Activated gamma-delta T cell treated with anti-CD3 and anti-CD28 coated beads, Interleukin-2, amount 50 U/mL, for 16 hours (primary cell): Measurements from ENCODE around the gene SLX9.

ENCODE experiments used
- DNase-seq: peaks from one replicate; pipeline ENCODE4 v3.0.0-alpha.2; 2020; ENCODE audit warnings: low read depth

The SLX9 gene

GRCh38 chr21:44977616-44978340 is 37.9 kb downstream of the SLX9 start:
- no peak for DNase-seq

GRCh38 chr21:44979687-44980561 is 40.1 kb downstream of the SLX9 start:
- DNase-seq, result no peak

DNA sequence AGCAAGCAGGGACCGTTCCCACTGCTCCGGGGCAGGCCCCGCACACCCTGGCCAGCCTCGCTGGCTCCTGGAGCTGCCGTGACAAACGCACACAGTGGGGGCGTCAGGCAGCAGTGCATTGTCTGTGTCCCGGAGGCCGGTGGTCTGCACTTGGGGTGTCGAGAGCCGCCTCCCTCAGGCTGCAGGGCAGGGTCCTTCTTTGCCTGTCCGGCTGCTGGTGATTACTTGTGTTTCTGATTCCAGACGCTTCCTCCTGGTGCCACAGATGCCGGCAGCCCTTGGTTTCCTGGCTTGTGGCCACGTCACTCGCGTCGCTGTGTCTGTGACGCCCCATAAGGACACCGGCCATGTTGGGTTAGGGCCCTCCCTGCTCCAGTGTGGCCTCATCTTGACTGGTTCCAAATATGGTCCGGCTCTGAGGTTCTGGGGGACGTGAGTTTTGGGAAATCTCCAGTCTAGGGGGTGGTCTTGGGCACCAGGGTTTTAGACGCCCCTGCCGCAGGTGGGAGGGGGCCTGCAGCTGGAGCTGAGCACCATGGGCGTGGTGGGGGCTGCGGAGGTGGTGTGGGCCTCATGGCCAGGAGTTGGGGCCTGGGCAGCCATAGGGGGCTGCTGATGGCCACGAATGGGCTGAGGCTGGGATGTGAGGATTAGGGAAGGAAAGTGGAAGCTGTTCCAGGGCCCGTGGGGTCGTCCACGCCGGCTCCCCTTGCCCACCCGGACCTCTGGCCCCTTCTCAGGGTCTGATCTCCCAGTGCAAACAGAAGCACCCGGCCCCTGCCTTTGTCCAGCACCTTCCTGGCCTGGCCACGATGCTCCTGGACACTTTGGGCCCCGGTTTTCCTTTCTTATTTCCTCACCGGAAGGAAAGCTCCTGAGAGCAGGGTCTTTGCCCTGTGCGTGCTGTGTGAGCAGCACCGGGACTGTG is 41.0 kb downstream of the SLX9 start:
- DNase-seq, result no peak

DNA sequence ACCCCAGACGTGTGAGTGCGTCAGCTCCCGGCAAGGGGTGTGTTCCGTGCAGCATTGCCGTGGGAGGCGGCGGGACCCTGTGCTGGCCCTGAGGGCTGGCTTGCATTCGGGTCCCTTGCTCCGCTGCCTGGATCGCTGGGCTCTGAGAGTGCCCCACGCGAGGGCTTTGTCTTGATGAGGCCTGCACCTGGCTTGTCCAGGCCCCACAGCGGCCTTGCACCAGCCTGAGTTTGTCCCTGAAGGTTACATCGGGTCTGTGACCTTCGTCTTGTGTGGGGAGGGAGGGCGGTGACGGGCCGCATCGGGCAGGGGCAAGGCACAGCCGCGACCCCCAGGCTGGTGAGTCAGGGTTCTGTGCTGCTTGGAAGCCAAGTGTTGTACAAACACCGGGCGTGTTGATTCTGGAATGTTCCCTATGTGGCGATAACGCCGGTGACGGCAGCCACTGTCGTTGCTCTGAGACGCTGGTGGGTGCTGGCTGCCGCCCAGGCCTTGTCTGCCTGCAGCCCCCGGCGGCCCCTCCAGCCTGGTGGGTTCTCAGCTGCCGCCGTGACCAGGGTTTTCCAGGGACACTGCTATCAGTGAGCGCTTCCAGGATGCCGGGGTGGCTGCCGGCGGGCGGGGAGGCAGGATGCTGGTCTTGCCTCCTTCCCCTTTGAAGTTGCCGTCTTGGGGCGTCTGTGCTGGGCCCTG is 42.9 kb downstream of the SLX9 start:
- no peak for DNase-seq

GRCh38 chr21:44983421-44984206 is 43.8 kb downstream of the SLX9 start:
- no peak for DNase-seq

- DNase-seq, result no peak
Measured at GRCh38 chr21:44984428-44984791, 44.6 kb downstream of the SLX9 start.

DNA sequence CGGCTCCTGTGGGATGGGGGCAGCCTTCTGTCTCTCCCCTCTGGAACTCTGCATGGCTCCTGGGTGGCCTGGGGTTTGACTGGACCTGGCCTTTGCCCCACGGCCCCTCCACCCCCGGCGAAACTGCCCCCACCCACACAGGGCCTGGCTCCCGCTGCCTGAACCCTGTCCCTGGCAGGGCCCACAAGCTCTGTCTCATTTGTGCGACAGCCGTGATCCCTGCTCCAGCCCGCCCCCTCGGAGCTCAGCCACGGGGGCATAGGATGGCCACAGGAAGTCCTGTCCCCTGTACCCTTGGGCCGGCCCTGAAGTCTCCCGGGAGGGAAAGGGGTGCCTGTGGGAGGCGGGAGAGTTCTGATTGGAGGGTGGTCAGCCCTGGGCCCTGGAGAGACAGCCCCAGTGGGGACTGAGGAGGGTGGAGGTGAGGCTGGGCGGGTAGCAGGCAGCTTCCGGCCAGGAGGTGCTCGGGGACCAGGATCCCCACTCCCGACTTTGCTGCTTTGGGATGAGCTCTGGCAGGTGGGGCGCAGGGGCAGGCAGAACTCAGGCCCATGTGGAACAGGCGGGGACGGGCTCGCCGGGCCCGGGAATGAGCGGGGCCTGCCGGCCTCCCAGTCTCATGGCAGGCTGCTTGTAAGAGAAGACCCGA is 45.1 kb downstream of the SLX9 start:
- DNase-seq, result no peak

GRCh38 chr21:44985441-44986401 is 45.9 kb downstream of the SLX9 start:
- no peak for DNase-seq

DNA sequence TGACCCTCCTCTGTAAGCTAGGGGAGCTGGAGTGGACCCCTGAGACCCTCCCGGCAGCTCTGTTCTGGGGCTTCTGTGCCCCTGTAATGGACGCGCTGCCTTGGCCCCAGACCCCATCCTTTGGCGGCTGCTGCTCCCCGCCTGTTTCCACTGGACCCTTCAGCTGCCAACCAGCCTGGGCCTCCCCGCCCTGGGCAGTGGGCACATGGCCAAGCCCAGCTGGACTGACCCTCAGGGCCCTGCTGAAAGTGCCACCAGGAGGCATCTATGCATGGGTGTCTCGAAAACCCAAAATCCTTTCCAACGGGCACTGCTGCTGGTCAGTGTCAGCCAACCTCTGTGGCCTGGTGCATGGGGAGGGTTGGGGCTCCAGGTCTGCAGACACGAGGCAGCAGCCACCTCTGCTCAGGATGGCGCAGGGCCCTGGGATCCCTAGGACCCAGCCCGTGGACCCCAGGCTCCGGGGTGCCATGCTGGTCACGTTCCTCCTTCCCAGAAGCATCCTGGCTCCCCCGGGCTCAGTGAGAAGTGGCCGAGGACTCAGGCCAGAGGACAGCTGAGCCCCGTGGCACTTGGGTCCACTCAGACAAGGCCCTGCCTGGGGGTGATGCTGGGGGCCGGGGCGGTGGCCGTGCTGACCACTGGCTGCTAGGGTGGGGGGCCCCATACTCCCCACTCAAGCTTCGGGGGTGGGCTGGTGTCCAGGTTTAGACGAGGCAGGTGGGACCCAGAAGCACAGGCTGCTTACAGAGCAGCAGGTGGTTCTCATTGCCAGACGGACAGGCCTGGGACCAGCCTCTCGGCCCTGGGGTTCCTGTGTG is 46.9 kb downstream of the SLX9 start:
- DNase-seq, result no peak

DNA sequence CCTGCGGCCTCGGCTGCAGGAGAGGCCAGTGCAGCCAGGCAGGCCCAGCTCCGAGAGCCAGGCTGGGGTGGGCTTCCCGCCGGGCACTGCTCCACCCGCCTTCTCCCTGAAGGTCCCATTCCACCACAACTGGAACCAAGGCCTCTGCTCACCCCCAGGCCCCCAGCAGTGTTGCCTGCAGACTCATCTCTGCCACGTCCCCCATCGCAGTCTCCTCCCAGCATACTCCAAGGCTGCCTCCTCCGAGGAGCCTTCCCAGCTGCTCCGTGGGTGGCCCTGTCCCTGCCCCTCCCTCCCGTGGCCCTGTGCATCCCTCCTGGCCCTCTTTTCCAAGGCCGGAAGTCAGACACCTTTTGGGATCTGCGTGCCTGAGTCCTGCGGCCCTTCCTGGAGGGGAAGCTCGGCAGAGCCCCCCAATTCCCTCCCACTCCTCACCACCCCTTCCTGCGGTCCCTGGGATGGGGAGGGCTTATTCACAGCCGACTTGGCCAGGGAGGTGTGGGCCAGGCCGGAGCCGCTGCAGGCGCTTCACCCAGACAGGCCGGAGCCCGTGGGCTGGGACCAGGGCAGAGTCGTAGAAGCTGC is 47.6 kb downstream of the SLX9 start:
- DNase-seq, result no peak

- DNase-seq, result no peak
Measured at GRCh38 chr21:44987886-44988606, 48.2 kb downstream of the SLX9 start.

- DNase-seq, result no peak
Measured at GRCh38 chr21:44988607-44989536, 49.0 kb downstream of the SLX9 start.

- DNase-seq, result no peak
Measured at GRCh38 chr21:44989537-44989886, 49.7 kb downstream of the SLX9 start.

DNA sequence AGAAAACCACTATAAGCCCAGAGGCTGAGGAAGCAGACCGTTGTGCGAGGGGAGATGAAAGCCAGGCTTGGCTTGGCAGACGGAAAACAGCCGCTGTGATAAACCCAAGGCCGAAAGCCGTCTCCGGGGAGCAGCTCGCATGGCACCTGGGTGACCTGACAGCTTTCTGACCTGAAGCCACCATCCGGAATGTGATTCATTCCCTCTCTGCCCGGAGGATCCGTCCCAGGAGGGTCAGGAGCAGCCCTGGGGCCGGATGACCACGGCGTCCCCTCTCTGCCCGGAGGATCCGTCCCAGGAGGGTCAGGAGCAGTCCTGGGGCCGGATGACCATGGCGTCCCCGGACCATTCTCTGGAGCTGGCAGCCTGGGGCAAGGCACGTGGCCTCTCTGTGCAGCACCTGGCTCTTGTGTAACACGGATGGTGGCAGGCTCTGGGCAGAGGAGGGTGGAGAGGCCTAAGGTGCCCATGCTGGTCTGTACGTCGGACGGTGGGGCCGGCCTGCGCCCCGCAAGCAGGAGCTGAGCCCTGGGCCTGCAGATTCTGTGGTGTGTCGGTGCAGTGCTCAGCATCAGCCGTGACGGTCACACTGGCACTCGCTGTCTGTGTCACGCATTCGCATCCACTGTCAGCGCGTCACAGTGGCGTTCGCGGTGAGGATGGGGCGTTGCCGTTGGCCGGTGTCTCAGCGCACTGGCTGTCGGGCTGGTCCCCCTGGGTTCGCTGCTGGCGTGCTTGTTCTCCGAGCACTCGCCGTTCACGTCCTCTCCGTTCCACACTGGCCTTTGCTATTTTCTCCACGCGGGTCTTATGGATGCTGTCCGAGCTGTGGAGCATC is 50.3 kb downstream of the SLX9 start:
- no peak for DNase-seq

- DNase-seq, result no peak
Measured at GRCh38 chr21:44990921-44991320, 51.1 kb downstream of the SLX9 start.
